Measurements from ENCODE around the gene DAPK1. TPM values are rescaled to one million over a fixed set of nuclear protein-coding genes. Genes with fewer than 3 reads are reported as not detected.

The DAPK1 gene
- polyA plus RNA-seq, 4 donors = 38.3 to 82.6 (median 72.5) TPM

GRCh38 chr9:87607859-87608258, 110.2 kb downstream of the DAPK1 start:
- no peak for DNase-seq (ENCODE audit: low read depth in 4 of 4, low spot score in 3 of 4)

DNA sequence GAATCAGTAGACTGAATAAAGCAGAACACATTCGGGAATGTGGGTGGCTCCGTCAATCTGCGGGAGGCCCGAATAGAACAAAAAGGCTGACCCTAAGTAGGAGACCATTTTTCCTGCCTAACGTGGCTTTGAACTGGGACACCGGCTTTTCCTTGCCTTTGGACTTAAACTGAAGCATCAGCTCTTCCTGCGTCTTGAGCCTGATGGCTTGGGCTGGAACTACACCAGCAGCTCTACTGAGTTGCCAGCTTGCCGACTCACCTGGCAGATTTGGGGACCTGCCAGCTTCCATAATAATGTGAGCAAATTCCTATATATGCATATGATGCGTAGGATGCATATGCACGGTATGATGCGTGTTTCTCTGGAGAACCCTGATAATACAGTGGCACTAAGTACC, 111.3 kb downstream of the DAPK1 start:
- DNase-seq (ENCODE audit: low read depth in 4 of 4, low spot score in 3 of 4) = no peak

- no peak for DNase-seq (ENCODE audit: low read depth in 4 of 4, low spot score in 3 of 4)
These were observed 111.8 kb downstream of the DAPK1 start for GRCh38 chr9:87609486-87609885.

DNA sequence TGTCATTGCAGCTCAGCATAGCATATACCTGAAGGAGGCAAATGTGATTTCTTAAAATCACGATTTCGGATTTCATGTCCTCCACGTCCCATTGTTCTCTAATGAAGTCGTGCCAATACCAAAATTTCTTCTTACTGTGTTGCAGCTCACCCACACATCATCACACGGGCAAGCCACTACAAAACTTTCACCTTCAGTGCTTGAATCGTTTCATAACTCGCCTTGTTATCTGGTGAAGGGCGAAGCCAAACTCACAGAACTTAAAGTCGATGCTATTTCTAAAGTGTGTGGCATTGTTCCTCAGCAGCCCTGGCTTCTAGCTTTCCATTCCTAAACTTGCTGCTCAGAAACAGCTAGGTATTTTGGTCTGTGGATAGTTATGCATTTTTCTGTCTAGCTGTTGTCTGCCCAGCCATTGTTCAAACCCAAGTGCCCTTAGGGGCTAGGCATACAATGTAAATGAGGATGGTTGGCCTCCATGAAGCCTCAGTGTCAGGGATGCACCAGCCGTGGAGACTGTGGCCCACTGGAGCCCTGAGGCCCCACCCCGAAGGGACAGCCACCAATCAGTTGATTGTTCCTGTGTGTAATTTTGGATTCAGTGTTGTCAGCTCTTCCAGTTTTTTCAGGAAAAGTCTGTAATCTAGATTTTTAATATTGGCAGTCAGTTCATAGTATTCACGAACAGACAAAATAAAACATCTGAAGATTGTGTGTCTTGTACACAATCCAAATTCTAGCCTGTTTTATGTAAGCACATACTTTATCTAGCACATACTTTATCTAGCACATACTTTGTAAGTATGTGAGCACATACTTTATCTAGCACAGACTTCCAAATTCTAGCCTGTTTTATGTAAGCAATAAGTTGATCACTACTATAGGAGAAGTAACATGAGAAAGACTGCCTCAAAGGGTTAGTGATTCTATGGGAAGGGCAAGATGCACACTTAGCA, 112.8 kb downstream of the DAPK1 start:
- no peak for DNase-seq (ENCODE audit: low read depth in 4 of 4, low spot score in 3 of 4)

DNA sequence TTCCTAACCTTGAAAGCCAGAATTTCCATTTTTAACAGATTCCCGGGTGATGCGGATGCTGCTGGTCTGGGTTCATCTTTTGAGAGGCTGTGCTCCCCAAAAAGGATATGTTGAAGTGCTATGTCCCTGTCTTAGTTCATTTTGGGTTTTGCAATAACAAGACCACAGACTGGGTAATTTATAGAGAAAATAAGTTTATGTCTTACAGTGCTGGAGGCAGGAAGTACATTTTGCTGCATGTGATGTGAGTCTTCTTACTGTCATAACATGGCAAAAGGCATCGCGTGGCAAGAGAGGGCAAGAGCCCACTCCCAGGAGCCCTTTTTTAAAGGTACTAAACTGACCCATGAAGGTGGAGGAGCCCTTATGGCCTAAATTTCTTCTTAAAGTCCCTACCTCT, 114.1 kb downstream of the DAPK1 start:
- no peak for DNase-seq (ENCODE audit: low read depth in 4 of 4, low spot score in 3 of 4)

- DNase-seq (ENCODE audit: low read depth in 4 of 4, low spot score in 3 of 4) = no peak
These were observed 114.9 kb downstream of the DAPK1 start for GRCh38 chr9:87612536-87612935.

DNA sequence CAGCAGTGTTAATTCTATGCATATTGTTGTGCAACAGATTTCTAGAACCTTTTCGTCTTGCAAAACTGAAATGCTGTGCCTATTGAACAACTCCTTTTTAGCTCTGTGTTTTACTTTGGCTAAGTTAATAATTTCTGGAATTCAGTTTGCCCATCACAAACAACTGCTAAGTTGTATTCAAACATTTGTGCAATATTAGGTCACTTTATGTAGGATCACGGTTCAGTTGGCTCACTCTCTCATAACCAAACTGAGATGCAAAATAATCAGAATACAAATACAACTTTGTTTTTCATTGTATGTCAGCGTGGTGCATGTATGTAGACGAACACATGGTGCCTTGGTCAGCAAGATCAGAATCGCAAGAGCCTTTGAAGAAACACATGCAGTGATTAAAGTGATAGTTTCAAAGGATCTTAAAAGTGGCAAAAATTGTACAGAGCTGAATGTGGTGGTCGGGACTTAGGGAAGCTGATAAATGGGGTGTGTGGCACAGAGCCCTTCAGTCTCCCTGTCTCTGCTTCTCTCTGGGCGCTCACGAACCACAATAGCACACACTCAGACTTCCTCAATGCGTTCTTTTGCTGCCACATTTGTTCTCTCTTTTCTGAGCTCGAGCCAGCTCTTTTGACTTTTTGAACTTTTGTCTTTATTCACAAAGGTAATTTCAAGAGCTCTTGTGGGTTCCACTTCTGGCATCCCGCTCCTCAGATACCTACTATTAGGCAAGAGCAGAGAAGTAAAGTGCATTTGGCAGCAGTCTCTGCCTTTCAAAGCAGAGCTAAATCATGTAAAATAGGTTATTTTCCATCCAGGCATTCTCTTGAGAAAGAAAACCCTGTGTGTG, 115.8 kb downstream of the DAPK1 start:
- DNase-seq (ENCODE audit: low read depth in 4 of 4, low spot score in 3 of 4) = no peak

DNA sequence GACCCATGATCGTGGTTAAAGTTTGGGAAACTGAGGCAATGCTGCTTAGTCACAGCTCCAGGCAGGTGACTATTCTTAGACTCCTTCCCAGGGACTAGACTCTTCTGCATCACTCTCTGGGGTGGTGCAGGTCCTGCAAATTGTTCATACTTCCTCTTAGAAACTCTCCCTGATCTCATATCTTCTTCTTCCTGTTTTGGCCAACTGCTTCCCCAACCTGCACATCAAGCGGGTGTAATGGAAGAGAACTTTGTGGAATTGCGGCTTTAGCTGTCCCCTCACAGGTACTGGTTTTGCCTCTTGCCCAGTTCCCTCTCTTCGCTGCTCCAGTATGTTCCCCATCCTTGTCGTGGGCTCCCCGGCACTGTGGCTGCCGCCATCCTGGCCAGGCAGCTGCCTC, 116.7 kb downstream of the DAPK1 start:
- no peak for DNase-seq (ENCODE audit: low read depth in 4 of 4, low spot score in 3 of 4)

- no peak for DNase-seq (ENCODE audit: low read depth in 4 of 4, low spot score in 3 of 4)
These were observed 117.5 kb downstream of the DAPK1 start for GRCh38 chr9:87615136-87615535.

DNA sequence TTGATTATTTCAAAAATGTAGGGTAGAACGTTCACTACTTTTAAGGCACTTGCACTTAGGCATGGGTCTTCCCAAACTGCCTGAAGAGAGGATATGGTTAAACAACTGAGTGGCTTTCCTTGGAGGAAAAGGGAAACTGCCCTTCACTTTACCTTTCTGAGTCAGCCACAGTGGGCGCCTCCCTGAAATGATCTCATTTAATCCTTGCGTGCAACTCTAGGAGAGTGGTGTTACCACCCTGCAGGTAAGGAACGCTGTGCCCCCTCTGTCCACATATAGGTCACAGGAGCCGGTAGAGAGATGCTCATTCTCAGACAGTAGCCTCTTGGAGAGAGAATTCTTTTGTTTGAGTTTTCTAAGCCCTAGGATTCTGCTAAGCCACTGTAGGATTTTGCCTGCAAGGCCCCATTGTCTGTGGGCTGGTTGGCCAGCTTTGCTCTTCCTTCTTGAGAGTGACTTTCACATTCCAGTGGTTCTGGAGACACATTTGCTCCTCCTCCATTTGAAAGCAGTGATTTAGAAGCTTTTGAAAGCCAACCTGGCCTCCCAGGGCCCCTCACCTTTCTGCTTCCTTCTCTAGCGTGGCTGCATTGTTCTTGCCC, 118.0 kb downstream of the DAPK1 start:
- no peak for DNase-seq (ENCODE audit: low read depth in 4 of 4, low spot score in 3 of 4)

DNA sequence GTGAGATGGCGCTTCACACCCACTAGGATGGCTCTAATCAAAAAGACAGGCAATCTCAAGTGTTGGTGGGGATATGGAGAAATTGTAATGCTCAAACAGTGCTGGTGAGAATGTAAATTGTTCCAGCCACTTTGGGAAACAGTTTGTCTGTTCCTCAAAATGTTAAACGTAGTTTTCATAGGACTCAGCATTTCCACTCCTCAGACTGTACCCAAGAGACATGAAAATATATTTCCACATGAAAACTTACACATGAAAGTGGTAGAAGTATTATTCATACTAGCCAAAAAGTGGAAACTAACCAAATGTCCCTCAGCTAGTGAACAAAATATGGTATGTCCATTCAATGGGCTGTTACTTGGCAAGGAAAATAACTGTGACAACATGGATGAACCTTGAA, 120.6 kb downstream of the DAPK1 start:
- DNase-seq (ENCODE audit: low read depth in 4 of 4, low spot score in 3 of 4) = no peak

DNA sequence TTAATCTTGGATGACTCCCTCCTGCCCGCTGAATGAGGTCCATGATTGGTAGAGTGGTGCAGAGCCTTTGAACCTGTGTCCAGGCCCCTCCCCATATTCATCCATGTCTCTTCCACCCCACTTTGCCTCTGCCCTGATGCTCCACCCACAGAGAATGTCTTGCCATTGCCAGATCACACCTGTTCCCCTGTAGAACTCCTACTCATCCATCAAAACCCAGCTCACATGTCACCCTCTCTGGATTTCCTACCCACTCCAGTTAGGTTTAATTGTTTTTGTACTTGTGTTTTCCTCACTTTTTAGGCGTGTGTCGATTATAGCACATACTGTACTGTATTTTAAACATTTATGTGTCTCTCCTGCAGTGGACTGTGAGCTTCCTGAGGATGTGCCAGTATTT, 121.3 kb downstream of the DAPK1 start:
- DNase-seq (ENCODE audit: low read depth in 4 of 4, low spot score in 3 of 4) = no peak

GRCh38 chr9:87619346-87619745, 121.7 kb downstream of the DAPK1 start:
- no peak for DNase-seq (ENCODE audit: low read depth in 4 of 4, low spot score in 3 of 4)

DNA sequence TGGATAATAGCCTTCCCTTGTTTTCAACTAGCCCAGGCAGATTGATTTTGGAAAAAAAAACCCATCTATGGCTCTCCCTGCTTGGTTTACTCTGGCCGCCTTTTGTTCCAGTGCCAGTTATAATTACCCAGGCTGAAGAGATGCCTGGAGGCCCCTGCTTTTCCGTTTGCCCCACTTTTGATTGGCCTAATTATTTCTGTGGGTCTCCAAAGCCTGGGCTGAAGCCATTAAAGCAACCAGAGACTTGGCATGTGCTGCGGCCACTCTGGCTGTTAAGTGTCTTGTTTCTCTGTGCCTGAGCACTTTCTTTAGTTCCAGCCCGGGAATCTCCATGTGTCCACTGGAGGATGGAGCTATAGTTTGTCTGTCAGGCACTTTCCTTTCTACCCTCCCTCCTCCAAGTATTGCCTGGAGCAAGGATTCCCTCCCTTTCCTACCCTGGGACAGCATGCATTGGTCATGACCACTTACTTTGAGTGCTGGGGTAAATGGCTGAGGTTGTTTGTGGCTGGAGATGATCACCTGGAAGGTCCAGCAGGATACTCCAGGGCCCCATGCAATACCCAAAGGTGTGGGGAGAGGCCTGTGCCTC, 123.2 kb downstream of the DAPK1 start:
- no peak for DNase-seq (ENCODE audit: low read depth in 4 of 4, low spot score in 3 of 4)

GRCh38 chr9:87622098-87622497, 124.4 kb downstream of the DAPK1 start:
- no peak for DNase-seq (ENCODE audit: low read depth in 4 of 4, low spot score in 3 of 4)

- no peak for DNase-seq (ENCODE audit: low read depth in 4 of 4, low spot score in 3 of 4)
These were observed 125.3 kb downstream of the DAPK1 start for GRCh38 chr9:87622923-87623322.

- DNase-seq (ENCODE audit: low read depth in 4 of 4, low spot score in 3 of 4) = no peak
These were observed 130.7 kb downstream of the DAPK1 start for GRCh38 chr9:87628346-87628745.

GRCh38 chr9:87629104-87629503, 131.4 kb downstream of the DAPK1 start:
- DNase-seq (ENCODE audit: low read depth in 4 of 4, low spot score in 3 of 4) = no peak

GRCh38 chr9:87630266-87630665, 132.6 kb downstream of the DAPK1 start:
- no peak for DNase-seq (ENCODE audit: low read depth in 4 of 4, low spot score in 3 of 4)

DNA sequence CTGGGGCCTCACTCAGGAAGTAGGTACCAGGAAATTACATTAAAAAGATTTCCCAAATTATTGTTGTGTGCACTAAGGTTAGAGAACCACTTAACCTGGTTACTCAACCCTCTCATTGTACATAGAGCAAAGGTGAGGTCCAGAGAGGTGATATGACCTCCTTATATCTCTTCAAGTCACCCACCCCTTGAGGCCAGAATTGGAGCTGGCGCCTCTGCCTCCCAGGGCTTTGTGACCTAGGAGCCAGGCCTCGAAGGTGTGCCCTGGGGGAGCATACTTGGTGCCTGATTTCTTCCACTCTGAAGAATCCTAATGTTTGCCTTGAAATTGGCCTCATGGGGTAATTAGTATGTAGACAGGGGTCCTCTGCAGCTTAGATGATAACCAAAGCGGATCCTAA, 133.2 kb downstream of the DAPK1 start:
- DNase-seq (ENCODE audit: low read depth in 4 of 4, low spot score in 3 of 4) = no peak
